ENCODE results near the gene KANSL1L.
A peak's percentile ranks its signal among the peaks of the same experiment; 100 is the strongest.
"Not testable (repeated sequence)": the region's sequence is repeated elsewhere in the genome, so short reads cannot be mapped to it uniquely, and the experiment has no call there.

The KANSL1L gene

DNA sequence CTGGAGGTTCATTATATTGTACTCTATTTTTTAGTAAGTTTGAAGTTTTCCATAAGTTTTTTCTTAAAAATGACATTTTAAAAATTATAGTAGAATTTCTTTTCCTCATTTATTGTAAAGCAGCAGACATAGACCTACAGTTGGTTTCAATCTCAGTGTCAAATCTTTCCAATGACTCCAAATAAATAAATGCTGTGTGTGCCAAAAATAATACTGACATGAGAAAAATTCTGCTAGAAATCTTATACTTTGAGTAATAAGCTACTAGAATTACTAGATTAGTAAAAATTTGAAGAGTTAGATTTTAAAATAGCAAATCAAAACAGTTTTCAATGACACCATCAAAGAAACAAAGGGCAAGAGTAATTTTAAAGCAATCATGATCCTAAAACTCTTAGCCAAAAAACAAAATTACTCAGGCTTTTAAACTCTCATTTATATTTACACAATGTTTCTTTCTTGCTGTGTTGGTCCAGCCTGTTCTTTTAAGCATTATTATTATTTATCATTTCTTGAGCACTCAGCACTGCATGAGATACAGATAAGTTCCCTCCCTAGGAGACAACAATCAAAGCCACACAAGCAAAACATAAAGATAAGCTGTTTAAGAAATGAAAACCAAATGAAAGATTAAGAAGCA, 8.3 kb upstream of the KANSL1L start:
- TF ChIP-seq CTCF (IDR thresholded peaks at IDR 0.05; ENCODE audit: insufficient read depth, low read depth, low read length, missing control alignments) = no peak
- H3K4me3 ChIP-seq (ENCODE audit: low read depth, low read length) = no peak overlapping the region
- DNase-seq (ENCODE audit: low read depth) = no peak

GRCh38 chr2:210177769-210178168, 6.6 kb upstream of the KANSL1L start:
- TF ChIP-seq CTCF (IDR thresholded peaks at IDR 0.05; ENCODE audit: insufficient read depth, low read depth, low read length, missing control alignments) = no peak
- no peak overlapping the region for H3K4me3 ChIP-seq (ENCODE audit: low read depth, low read length)
- no peak for DNase-seq (ENCODE audit: low read depth)

GRCh38 chr2:210177115-210177514, 5.9 kb upstream of the KANSL1L start:
- not testable (repeated sequence) for H3K4me3 ChIP-seq (ENCODE audit: low read depth, low read length); DNase-seq (ENCODE audit: low read depth)

GRCh38 chr2:210174086-210174485, 2.9 kb upstream of the KANSL1L start:
- H3K4me3 ChIP-seq (ENCODE audit: low read depth, low read length) = no peak overlapping the region
- no peak for TF ChIP-seq CTCF (IDR thresholded peaks at IDR 0.05; ENCODE audit: insufficient read depth, low read depth, low read length, missing control alignments)
- DNase-seq (ENCODE audit: low read depth) = no peak

DNA sequence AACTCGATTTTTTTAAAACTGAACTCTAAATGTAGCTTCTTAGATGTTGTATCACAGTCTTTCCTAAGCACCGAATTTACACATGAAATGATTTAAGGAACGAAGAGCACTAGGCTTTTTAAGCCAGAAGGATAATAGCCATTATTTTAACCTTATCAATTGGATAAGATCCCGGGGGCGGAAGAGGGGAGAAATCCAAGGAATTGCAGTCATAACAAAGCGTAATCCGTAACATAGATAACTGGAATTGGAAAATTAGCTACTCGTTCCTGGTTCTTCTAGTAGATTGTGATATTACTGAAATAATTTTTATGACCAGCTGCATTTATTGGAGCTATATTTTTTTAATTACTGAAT, 988 bp upstream of the KANSL1L start:
- DNase-seq (ENCODE audit: low read depth) = no peak
- peak overlapping the region; percentile 79 for H3K4me3 ChIP-seq (ENCODE audit: low read depth, low read length)
- TF ChIP-seq CTCF (IDR thresholded peaks at IDR 0.05; ENCODE audit: insufficient read depth, low read depth, low read length, missing control alignments) = no peak

DNA sequence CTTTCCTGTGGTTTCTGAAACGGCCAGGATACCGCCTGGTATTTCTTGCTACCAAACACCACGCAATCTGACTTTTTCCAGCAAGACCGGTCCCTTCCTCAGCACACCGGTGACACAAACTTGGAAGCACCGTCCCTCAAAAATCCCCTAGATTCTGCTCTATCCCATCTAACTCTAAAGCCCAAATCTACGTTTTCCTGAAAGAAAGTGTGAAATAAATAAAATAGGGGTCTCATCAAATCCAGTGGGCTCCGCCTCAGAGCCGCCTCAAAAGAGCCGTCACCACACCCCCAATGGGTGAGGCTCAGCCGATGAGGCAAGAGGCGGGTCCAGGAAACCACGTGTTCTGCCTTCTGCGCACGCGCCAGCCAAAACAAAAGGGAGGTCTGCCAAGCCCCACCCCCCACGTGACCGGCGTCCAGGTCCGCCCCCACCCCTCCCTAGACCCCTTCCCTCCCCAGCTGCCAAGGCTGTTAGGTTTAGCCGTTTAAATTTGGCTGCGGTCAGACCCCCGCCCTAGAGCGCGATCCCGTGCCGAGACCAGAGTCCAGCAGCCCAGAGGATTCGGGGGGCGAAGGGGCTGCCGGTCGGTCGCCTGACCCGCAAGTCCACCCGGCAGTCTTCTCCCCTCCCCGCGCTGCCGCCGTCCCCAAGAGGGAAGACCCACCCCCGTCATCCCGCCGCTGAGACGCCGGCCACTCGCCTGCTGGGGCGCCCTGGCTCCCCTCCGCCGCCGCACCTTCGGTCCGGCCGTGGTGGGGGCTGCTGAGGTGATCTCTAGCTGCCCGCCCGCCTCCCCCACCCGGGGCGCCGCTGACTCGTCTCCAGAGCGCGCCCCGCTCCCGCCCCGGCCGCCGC, 534 bp downstream of the KANSL1L start:
- TF ChIP-seq CTCF (IDR thresholded peaks at IDR 0.05; ENCODE audit: insufficient read depth, low read depth, low read length, missing control alignments) = no peak
- peak overlapping the region; percentile 99 for H3K4me3 ChIP-seq (ENCODE audit: low read depth, low read length)
- peak; percentile 97 for DNase-seq (ENCODE audit: low read depth)

- TF ChIP-seq CTCF (IDR thresholded peaks at IDR 0.05; ENCODE audit: insufficient read depth, low read depth, low read length, missing control alignments) = no peak
- peak overlapping the region; percentile 99 for H3K4me3 ChIP-seq (ENCODE audit: low read depth, low read length)
- no peak for DNase-seq (ENCODE audit: low read depth)
These were observed 1.1 kb downstream of the KANSL1L start for GRCh38 chr2:210170196-210170445.

Measured in GM12865 (cell line).